Neural progenitor cell (in vitro differentiated cells): ENCODE results near the gene GH1.
A peak's percentile ranks its signal among the peaks of the same experiment; 100 is the strongest.
"Not testable (repeated sequence)": the region's sequence is repeated elsewhere in the genome, so short reads cannot be mapped to it uniquely, and the experiment has no call there.

ENCODE experiments used
- CTCF ChIP-seq: fragments of 200-600 bp; sonication (generic); IDR thresholded peaks from 2 replicates; pipeline ENCODE4 v1.5.1; 2017; ENCODE audit warnings: antibody characterized with exemption, mild to moderate bottlenecking
- EZH2phosphoT487 ChIP-seq: fragments of 200-600 bp; sonication (generic); IDR thresholded peaks from 2 replicates; pipeline ENCODE4 v1.6.1; 2017; ENCODE audit warnings: antibody characterized with exemption

DNA sequence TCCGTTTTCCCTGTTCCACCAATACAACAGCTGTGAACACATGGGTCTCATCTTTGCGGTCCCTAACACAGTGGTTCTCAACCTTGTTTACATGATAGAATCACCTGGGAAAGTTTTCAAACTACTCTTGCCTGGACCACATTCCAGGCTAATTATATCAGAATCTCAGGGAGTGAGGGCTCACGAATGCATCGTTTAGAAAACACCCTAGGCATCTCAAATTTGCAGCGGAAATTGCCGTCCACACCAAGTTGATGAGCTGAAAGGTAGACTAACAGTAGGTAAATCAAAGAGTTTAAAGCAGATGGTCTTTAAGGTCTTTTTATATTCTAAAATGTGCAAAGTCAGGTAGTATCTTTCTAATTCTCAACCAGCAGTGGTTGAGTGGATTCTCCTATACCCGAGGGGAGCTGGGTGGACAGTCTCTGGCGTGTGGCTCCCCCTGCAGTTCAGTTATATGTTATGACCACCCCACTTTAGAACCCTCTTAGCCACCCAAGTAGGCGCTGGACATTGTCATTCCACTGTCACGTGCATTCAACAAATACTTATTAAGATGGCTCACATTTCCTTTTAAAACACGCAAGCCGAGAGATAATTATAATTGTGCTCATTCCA lies 11.4 kb downstream of the GH1 start:
- peak; percentile 53 for TF ChIP-seq CTCF
- TF ChIP-seq EZH2phosphoT487, result not testable (repeated sequence)
